ENCODE measurements around the gene SCARB1. TPM values are rescaled to one million over a fixed set of nuclear protein-coding genes. Genes with fewer than 3 reads are reported as not detected.

The SCARB1 gene
- total RNA-seq, 1 experiment from 2014 or later: 106 TPM

DNA sequence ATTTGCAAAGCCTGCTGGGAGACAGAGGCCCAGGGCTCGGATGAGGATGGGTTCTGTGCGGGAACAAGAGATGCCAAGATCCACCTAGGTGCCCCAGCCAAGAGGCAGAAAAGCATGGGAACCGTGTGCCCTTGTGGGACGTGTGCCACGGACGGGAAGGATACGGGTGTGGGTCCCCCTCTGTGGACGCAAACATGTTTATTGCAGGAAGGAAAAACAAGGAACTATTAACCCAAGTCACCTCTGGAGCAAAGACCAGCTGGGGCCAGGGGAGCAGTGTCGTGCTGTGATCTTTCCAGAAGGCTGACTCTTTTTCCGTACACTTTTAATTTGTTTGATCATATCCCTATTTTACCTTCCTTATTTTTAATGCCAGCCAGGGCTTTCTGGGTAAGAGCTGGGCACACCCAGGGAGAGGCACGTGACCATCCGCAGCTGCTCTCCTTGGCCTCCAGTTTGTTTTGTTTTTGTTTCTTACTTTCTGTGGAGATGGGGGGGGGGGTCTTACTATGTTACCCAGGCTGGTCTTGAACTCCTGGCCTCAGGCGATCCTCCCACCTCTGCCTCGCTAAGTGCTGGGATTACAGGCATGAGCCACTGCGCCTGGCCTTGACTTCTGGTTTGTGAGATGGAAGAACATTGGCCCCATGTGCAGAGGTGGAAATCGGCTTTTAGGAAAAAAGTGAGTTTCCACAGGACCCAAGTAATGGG lies 20.7 kb downstream of the SCARB1 start:
- Histone ChIP-seq H3K9me3 (no peaks in the 10 kb centered on the region), H3K4me3 (ENCODE audit: low read depth, low read length) (no peak overlapping the region), H3K36me3 (ENCODE audit: control insufficient read depth, insufficient read depth, low read length) (no peaks in the 10 kb centered on the region; the same call in 1 of the 2 replicates), H3K27me3 (replicated peaks; ENCODE audit: control insufficient read depth, insufficient read depth, low read length) (no peaks in the 10 kb centered on the region), H3K4me1 (peaks cover 10% of the 10 kb centered on the region)
- TF ChIP-seq, protein P1, sequence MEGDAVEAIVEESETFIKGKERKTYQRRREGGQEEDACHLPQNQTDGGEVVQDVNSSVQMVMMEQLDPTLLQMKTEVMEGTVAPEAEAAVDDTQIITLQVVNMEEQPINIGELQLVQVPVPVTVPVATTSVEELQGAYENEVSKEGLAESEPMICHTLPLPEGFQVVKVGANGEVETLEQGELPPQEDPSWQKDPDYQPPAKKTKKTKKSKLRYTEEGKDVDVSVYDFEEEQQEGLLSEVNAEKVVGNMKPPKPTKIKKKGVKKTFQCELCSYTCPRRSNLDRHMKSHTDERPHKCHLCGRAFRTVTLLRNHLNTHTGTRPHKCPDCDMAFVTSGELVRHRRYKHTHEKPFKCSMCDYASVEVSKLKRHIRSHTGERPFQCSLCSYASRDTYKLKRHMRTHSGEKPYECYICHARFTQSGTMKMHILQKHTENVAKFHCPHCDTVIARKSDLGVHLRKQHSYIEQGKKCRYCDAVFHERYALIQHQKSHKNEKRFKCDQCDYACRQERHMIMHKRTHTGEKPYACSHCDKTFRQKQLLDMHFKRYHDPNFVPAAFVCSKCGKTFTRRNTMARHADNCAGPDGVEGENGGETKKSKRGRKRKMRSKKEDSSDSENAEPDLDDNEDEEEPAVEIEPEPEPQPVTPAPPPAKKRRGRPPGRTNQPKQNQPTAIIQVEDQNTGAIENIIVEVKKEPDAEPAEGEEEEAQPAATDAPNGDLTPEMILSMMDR (IDR thresholded peaks at IDR 0.05; ENCODE audit: insufficient read depth in 1 of 2, low read depth in 1 of 2, low read length in 1 of 2, severe bottlenecking in 1 of 2, unreplicated experiment in 1 of 2): no peak
- ChIA-PET POLR2A (interaction anchor here (0.6 kb wide), 1 partner anchor 1800 kb away, joined by 4 read pairs; no protein-coding TSS in a partner anchor), CTCF (no interaction called here)
- H3K36me3 Mint-ChIP-seq (ENCODE audit: insufficient read depth, unreplicated experiment): peaks cover 32% of the 10 kb centered on the region
- BruUV-seq (replicated peaks): no TSS peak
- H3K4me3 Mint-ChIP-seq (ENCODE audit: unreplicated experiment): no peak overlapping the region
- intact Hi-C loops (cut with micrococcal nuclease; ENCODE audit: unreplicated experiment): no loop called here
- peaks cover 7% of the 10 kb centered on the region for H3K4me1 Mint-ChIP-seq (ENCODE audit: low read depth, unreplicated experiment)
- H3K9me3 Mint-ChIP-seq (ENCODE audit: unreplicated experiment): no peaks in the 10 kb centered on the region
- DNase-seq: no peak
- no peaks in the 10 kb centered on the region for H3K27me3 Mint-ChIP-seq (ENCODE audit: insufficient read depth, unreplicated experiment)
- peak overlapping the region; percentile 48 for H3K27ac Mint-ChIP-seq (ENCODE audit: unreplicated experiment)

DNA sequence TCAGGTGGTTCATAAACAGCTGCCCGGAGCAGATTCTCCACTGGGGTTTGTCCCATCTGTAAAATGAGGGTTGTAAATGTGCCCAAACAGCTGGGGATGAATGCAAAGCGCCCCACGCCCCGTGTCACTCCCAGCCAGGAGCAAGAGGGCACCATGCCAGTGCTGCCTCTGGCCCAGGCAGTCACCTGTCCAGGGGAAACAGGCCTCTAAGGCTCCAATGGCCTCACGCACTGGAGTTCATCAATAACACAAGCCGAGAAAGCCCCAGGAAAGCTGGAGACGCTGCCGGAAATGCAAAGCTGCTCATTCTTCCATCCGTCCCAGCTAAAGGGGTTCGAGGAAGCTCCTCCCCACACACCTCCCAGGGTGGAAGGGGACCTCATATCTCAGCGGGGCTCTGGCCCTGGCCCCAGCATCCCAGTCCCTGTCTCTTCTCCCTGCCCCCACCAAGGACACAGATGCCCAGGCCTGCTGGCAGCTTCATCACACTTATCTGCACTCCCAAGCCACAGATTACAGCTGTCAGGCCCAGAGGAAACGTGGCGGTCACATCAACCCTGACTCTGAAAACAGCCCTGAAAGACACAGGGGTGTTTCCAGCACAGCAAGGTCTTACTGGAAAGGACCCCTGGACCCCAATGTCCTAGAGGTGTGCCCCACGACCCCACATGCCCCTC lies 21.5 kb downstream of the SCARB1 start:
- Histone ChIP-seq H3K27me3 (replicated peaks; ENCODE audit: control insufficient read depth, insufficient read depth, low read length) (no peaks in the 10 kb centered on the region), H3K36me3 (ENCODE audit: control insufficient read depth, insufficient read depth, low read length) (no peaks in the 10 kb centered on the region), H3K9me3 (no peaks in the 10 kb centered on the region), H3K4me3 (ENCODE audit: low read depth, low read length) (no peak overlapping the region), H3K4me1 (peaks cover 12% of the 10 kb centered on the region)
- H3K36me3 Mint-ChIP-seq (ENCODE audit: insufficient read depth, unreplicated experiment): peaks cover 32% of the 10 kb centered on the region
- intact Hi-C loops (cut with micrococcal nuclease; ENCODE audit: unreplicated experiment): no loop called here
- no peaks in the 10 kb centered on the region for H3K27me3 Mint-ChIP-seq (ENCODE audit: insufficient read depth, unreplicated experiment)
- POLR2A ChIA-PET: interaction anchor here (0.6 kb wide), 1 partner anchor 1799 kb away, joined by 4 read pairs; no protein-coding TSS in a partner anchor
- peak overlapping the region; percentile 67 for H3K27ac Mint-ChIP-seq (ENCODE audit: unreplicated experiment)
- peaks cover 10% of the 10 kb centered on the region for H3K4me1 Mint-ChIP-seq (ENCODE audit: low read depth, unreplicated experiment)
- CTCF ChIA-PET: interaction anchor here (1.4 kb wide), 1 partner anchor 64 kb away, joined by 6 read pairs; no protein-coding TSS in a partner anchor
- DNase-seq: no peak
- H3K4me3 Mint-ChIP-seq (ENCODE audit: unreplicated experiment): no peak overlapping the region
- no TSS peak for BruUV-seq (replicated peaks)
- H3K9me3 Mint-ChIP-seq (ENCODE audit: unreplicated experiment): no peaks in the 10 kb centered on the region
- TF ChIP-seq, protein P1 (IDR thresholded peaks at IDR 0.05; ENCODE audit: insufficient read depth in 1 of 2, low read depth in 1 of 2, low read length in 1 of 2, severe bottlenecking in 1 of 2, unreplicated experiment in 1 of 2): no peak

DNA sequence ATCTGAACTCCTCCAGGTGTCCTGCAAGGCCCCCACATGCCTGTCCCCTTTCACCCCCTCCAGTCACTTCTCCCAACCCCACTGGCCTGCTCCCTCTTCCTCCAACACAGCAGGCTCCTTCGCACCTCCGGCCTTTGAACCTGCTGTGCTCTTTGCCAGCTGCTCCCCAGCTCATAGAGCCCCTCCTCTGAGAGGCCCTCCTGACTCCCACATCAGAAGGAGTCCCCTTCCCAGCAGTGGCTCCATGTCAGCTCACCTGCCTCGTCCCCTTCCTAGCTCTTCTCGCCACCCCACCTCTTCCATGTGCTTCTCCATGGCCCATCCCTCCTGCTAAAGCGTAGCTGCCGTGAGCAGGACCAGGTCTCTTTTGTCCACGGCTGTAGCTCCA lies 22.1 kb downstream of the SCARB1 start:
- Mint-ChIP-seq H3K4me1 (ENCODE audit: low read depth, unreplicated experiment) (peaks cover 13% of the 10 kb centered on the region), H3K27ac (ENCODE audit: unreplicated experiment) (peak overlapping the region; percentile 67), H3K9me3 (ENCODE audit: unreplicated experiment) (no peaks in the 10 kb centered on the region), H3K36me3 (ENCODE audit: insufficient read depth, unreplicated experiment) (peaks cover 32% of the 10 kb centered on the region), H3K4me3 (ENCODE audit: unreplicated experiment) (no peak overlapping the region), H3K27me3 (ENCODE audit: insufficient read depth, unreplicated experiment) (no peaks in the 10 kb centered on the region)
- ChIA-PET CTCF (interaction anchor here (0.7 to 1.4 kb wide), 2 partner anchors 63 to 65 kb away, joined by 6 read pairs; no protein-coding TSS in a partner anchor), POLR2A (no interaction called here)
- DNase-seq: no peak
- Histone ChIP-seq H3K36me3 (ENCODE audit: control insufficient read depth, insufficient read depth, low read length) (no peaks in the 10 kb centered on the region), H3K4me3 (ENCODE audit: low read depth, low read length) (no peak overlapping the region), H3K27me3 (replicated peaks; ENCODE audit: control insufficient read depth, insufficient read depth, low read length) (no peaks in the 10 kb centered on the region), H3K9me3 (no peaks in the 10 kb centered on the region), H3K4me1 (peaks cover 12% of the 10 kb centered on the region)
- TF ChIP-seq, protein P1 (IDR thresholded peaks at IDR 0.05; ENCODE audit: insufficient read depth in 1 of 2, low read depth in 1 of 2, low read length in 1 of 2, severe bottlenecking in 1 of 2, unreplicated experiment in 1 of 2): no peak
- intact Hi-C loops (cut with micrococcal nuclease; ENCODE audit: unreplicated experiment): no loop called here
- BruUV-seq (replicated peaks): no TSS peak
